HG03565 (cell line): ENCODE results near the gene TMEM245.

Source experiments
- ATAC-seq: cut with Tn5 transposase; IDR thresholded peaks from one replicate; pipeline ENCODE4 v1.9.1; 2021; ENCODE audit warnings: mild to moderate bottlenecking, moderate library complexity; ENCODE audit not compliant: unreplicated experiment

Gene TMEM245

DNA sequence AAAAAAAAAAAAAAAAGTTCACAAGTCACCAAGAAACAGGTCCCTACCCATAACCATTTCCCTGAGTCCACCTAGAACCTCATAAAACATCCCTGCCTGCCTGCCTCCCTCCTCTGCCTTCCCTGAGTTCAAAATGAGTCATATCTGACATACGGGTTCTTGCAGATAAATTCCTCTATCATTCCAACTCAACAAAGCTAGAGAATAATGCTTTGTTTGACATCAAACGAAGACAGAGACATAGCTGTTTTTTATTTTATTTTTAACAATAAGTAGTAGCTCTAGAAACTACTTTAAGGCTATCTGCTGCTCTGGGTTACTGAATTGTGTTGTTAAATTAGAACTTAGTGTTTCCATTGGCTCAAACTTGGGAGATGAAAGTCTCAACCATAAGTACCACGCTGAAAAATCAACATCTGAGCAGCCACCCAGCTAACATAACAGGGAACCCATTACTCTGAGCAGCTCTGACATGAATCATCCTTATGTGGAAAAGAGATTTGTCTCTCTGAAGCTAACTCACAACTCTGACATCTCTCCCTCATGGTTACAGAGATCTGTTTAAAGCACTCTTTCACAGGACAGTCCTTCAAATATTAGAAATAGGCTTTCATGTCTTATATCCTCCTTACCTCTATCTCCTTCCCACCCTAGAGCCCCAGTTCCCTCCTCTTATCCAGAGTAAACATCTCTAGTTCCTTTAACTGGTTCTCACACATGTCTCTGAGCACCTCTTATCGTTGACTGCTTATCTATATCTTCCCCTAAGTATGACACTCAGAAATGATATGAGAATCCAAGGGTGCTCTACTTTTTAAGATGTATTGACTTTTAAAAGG is 12.1 kb downstream of the TMEM245 start:
- no peak for ATAC-seq

DNA sequence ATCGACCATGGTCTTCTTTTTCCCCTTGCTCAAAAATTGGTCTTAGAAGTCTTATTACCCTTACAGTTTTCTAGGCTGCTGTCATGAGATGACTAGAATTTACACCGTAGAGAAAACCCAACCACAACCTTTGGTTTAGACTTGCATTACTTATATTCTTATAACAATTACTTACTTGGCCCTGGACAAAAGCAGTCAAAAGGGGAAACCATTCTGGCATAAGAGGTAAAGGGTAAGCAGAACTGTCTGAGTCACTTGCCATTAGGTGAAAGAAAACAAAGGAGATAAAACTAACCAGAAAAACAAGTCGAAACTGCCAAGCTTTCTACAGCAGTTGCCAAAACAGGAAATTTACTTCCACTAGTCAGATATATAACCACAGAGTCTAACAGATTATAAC is 17.9 kb downstream of the TMEM245 start:
- ATAC-seq, result peak; percentile 78

DNA sequence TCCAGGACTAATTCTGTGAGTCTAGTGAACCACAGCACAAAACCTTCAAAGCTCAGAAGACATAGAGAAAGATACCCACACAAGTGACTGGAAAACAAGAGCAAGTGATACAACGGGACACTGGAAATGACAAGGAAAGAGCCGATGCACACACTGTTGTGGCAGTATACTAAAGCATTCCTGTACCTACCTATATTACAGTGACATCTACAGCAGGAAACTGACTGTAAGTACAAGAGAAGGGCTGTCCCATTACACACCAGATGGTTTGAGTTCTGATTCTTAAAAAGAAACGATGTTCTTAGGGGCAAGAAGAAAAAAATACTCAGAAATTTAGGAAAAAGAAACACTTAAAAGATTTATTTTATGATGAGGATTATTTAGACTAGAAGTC is 18.5 kb downstream of the TMEM245 start:
- ATAC-seq, result no peak

DNA sequence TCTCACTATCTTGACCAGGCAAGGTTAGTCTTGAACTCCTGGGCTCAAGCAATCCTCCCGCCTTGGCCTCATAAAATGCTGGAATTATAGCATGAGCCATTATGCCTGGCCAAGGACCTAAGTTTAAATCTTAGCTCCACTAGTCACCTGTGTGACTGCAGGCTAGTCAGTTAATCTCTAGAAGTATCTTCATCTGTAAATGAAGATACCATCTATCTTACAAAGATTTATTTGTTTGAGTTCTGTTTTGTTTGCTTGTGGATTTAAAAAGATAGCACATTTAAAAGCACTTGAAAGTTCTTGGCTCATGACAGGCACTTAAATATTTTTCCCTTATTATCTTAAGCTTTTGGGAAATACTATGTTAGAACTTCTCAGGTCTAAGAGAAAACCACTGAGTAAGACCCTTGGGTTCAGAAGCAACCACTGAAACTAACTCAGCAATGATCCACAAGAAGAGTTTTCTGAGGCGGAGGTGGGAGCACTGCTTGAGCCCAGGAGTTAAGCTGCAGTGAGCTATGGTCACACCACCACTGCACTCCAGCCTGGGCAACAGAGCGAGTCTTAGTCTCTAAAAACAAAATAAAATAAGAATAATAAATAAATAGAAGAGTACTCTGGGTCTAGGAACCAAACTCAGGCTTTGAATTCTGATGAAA is 19.1 kb downstream of the TMEM245 start:
- ATAC-seq, result no peak

DNA sequence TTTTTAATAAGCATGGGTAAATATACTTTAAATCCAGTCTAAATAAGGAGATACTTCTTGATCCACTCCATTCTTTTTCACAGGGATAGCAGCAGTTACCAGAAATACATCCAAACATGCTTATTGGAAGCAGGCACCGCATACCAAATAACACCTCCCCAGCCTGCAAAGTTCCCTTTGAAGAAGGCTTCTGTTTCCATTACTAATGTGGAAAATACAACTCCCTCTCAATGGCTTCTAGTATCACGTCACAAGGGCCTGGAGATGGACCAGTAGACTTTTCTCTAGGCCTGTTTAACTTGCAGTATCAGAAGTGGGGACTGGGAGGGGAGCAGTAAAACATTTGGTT is 20.8 kb downstream of the TMEM245 start:
- no peak for ATAC-seq

DNA sequence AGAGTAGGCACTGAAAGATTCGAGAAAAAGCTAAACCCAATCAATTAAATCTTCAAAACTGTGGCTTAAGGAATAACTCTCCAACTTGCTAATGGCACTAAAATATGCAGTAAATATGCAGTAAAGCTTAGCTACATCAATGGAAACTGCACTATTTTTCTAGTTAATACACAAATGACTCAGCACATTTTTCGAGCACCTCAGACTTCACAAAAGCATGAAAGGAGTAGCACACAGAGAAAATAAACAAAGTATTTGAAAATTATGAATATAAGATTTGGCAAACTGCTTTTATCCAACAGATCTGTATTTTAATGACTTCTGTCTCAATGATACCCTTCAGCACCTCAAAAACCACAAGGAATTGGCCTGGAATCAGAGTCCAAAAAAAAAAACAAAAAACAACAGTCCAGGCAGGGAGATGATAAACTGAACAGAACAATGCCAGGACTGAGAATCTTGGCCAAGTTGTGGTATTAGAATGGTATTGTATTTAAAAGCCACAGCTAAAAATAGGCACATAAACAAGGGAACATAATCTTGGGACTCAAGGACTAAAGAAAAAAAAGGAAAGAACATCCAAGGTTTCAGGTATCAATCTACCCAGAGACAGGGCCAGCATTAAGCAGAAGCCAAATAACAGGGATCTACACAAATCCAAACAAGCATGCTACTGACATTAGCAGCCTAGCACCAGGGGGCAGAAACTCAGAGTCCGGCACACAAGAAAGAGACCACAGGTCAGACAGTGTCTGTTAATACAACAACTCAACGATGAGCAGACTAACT is 21.4 kb downstream of the TMEM245 start:
- ATAC-seq, result no peak

DNA sequence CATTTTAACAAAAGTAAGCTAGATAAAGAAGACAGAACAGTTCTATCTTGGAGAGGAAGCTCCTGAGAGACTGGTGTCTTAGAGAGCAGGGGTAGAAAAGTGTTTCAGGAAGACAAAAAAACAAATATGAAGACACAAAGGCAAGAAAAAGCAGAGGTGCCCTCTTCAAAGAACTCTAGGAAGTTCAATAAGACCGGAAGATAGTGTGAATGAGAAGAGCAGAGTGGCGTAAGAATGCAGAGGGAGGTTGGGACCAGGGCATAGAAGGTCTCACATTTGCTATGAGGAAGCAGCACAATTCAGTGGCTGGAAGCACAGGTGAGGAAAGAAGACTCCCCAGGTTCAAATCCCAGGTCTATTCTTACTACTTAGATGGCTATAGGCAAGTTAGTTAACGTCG is 22.6 kb downstream of the TMEM245 start:
- no peak for ATAC-seq

DNA sequence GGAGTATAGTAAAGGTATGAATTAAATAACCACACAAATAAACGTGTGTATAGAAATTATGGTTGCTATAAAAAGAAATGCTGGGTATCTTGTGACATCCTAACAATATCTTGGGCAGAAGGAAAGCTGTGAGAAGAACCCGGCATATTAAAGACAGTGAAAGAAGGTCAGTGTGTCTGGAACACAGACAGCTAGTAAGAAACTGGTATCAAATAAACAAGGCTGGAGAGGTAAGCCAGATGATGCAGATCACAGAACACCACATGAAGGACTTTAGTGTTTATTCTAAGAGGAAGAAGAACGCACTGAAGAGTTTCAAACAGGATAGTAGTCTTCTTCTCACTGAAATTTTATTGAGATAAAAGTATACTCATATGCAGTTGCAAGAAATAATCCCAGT is 24.4 kb downstream of the TMEM245 start:
- ATAC-seq, result no peak

DNA sequence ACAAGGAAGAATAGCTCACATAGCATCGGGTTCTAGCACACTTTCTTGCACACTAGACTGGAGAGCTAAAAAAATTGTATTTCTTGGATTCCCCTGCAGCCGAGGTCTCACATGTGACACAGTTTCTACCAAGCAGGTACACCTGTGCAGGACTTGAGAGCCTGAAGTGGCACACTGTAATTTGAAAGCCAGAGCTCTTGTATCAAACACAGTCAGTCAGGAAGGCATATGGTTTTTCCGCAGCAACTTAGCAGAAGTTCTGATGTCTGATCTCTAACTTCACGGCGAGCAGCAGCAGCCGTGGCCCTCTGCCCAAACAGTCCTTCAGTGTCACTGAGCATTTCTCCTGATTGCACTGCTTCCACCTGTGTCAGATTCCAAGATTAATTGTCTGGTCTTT is 25.5 kb downstream of the TMEM245 start:
- no peak for ATAC-seq

DNA sequence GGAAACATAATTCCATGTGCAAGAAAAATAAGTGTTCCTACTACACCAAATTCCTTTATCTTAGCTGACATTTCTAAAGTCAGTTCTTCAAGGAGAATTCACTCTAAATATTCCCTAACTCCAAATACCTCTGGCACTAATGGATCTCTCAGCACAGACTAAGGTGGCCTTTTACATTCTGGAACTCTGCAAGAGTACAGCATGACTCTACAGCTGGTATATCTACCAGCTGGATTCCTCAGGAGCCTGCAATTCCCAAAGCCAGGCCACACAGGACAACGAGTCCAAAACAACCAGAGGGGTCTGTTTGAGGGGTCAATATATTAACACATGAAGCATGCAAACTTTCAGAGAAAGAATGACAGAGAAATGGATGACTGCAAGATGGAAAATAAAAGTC is 27.2 kb downstream of the TMEM245 start:
- ATAC-seq, result no peak

DNA sequence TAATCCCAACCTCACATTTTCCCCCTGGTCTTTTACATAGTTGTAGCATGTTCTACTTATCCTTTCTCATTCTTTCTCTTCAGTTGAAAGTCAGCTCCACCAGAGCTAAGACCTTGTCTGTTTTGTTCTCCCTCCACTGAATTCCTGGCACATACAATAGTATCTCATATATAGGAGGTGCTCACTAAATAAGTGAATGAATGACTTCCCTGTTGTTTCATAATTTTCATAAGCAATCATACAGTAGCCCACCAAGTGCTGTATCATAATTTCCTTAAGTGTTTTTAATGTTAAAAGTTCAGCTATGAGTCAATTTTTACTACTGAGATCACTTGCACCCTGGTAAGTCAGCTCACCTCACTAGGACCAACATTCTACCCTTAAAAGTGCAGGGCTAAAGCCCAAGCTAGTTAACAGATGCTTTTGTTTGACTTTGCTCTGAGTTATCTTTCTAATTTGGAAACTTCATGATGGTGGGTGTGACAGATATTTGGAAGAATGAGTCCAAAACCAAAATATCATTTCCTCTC is 27.6 kb downstream of the TMEM245 start:
- ATAC-seq, result no peak

DNA sequence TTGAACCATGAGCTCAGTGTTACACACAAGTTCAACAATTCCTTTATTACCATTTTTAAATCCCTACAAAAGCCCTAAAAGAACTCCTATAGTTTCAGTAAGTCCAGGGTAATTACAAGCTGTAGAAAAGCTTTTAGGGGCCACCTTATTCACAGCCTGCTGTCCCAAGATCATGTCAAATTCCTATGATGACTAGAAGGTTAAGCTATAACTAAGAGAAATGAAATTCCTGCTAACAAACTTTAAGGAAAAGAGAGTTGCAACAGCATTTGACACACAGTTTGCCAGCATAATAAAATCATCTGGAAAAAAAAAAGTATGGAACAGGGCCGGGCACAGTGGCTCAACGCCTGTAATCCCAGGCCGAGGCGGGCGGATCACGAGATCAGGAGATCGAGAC is 31.5 kb downstream of the TMEM245 start:
- no peak for ATAC-seq

DNA sequence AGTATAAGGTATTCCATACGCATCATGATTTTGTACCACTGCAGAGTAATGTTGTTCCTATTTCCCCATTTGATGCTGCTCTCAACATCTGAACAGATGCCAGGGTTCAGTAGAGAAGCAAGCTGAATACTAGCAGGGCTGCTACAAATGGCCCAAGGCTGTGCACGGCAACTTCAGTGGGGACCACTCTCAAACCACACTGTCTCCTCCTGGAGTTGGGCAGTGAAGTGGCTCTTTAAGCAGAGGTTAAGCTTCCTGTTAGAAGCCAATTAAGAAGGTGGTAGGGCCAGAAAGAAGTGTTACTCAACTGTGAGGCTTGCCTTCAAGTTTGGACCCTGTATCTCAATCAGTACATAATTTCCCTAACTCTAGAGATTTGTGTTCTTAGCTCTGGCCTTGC is 32.0 kb downstream of the TMEM245 start:
- ATAC-seq, result no peak

DNA sequence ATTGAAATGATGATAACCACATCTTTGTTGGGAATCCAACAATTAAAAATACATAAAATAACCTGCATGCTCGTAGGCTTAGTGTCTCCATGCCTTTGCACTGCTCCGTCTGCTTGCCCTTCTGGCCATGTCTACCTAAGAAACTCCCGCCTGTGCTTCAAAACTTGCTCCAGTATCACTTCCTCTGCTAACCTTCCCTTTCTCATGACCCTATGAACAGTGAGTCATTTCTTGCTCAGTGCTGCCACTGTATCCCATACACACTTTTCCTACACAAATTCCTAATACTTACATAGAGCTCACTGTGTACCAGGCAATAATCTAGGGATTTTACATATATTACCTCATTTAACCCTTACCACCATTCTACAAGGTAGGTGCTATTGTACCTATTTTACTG is 33.5 kb downstream of the TMEM245 start:
- ATAC-seq, result peak; percentile 96

DNA sequence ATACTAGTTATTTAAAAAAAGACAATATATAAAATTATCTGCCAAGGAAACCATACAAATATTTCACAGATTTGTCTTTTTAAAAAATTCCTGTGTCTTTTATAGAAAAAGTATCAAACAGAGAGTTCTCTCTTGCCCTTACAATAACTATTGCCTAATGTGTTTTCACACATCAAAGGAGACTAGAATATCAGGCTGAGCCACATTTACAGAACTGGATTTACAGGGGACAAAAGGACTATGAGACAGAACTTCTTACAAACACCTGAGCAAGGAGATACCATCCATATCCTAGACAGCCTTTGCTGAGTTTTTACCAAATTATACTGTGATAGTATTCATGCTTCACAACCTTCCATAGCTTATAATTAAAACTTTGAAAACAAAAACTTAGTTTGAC is 34.2 kb downstream of the TMEM245 start:
- ATAC-seq, result no peak

DNA sequence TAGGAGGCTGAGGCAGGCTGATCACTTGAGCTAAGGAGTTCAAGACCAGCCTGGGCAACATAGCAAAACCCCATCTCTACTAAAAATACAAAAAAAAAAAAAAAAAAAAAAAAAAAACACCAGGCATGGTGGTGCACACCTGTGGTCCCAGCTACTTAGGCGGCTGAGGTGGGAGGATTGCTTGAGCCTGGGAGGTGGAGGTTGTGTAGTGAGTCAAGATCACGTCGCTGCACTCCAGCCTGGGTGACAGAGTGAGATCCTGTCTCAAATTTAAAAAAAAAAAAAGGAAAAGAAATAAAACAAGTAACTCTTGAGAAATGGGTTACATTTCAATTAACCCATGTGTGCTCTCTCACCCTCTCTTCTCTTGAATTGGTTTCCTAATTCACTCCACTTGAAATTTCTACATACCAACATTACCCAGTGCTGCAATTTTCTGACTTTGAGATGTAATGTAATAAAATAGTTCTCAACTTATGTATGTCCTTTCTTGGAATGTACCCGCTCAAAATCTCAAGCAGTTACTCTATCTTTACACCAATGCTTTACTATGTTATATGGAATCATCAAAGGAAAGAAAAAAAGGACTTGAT is 35.8 kb downstream of the TMEM245 start:
- no peak for ATAC-seq

DNA sequence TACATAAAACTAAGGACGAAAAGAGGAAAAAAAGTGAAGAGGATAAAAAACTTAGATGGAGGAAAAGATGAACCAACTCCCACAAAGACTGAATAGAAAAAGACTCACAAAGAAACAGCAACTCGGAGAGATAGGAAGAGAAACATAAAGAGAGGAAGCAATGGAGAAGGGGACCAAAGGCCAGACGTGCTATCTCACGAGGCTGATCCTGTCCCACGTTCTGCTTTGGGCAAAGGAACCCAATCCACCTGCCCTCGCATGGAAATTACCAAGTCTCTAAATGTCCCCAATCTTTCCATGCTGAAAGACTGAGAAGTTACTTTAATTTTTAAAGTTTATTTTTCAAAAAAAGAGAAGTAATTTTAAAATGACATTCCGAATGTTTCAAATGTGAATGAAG is 36.6 kb downstream of the TMEM245 start:
- ATAC-seq, result no peak

DNA sequence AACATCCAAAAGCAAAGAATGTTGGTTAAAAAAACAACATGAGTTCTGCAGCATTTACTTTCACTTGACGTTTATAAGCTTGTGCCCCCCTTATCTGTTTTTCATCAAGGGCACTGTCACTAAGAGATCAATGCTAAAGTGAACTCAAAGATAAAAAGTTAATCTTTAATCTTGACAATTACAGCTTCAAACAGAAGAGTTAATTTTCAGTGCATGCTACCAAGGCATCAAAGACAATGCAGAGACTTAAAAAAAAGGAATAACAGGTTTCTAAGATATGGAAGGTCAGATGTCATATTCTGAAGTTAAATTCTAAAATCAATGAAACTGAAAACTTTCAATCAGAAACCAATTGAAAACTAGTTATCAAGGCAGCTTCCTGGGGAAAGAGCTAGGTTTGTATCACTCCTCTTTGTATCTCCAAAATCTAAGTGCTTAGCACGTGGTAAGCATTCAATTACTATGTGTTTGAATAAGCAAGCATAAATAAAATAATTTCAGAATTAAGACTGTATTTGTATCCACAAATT is 37.6 kb downstream of the TMEM245 start:
- no peak for ATAC-seq

DNA sequence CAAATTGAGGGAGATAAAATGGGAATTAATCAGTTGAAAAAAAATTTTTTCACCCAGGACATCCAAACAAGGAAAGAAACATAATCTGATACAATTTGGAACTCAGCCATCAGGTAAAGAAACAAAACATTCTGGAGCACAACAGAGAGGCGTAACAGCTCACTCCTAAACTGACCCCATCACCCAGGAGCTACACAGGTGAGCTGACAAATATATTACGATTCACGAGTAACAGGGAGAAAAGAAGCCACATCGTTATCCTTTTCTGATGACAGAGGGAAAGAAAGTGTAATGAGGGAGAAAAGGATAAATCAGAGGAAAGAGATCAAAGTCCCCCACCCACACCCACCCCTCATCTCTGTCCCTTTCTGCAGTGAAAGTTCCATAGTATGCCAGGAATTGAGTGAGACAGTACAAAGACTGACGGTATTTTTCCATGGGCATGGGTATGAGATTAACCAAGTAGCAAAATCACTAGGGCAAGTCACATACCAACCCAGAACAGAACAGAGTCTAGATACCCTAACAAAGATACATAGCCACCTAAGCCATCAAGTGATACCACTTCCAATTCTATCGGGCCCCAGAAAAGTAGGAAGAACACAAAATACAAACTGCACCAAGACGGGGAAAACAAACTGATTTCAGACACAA is 45.4 kb downstream of the TMEM245 start:
- ATAC-seq, result no peak

DNA sequence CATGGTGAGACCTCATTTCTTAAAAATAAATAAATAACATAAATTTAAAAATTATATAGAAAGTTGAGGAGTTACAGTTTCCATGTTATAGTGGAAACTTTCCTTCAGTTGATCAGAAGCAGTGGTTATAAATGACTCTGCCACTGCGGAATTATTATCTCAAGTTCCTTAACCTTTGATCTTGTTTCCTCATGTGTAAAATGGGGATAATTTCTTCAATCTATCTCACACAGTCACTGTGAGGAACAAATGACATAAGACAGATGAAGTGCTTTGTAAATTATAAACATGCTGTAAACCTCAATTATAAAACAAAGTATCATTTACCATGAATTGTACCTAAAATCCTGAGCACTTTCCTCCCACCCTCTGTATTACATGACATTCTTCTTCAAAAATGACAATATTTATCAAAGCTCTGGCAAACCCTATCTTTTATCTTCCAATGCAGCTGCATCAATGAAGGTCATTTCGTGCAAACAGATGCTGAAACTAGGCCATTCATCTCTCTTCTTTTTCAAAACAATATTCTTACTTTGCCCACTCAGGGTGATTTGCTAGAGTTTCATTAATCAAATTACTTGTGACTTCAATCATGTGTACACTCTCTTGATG is 46.8 kb downstream of the TMEM245 start:
- no peak for ATAC-seq
